K562 (cell line): ENCODE results near the gene FBLN2. TPM values are rescaled to one million over a fixed set of nuclear protein-coding genes. Genes with fewer than 3 reads are reported as not detected.

Source experiments
- ATAC-seq: fragments of 200-7000 bp; cut with Tn5 transposase; 3 replicates; pipeline ENCODE4 v1.9.1; 2020; ENCODE audit warnings: moderate library complexity
- BruUV-seq: library from RNA; stranded (reverse); fragments of 400-500 nt; replicated peaks from 2 replicates; lab custom pipeline; 2021; lab: Mats Ljungman, UMichigan
- CTCF ChIA-PET: fragments of 300-600 bp; formaldehyde crosslinking; extraction: SDS; loops from one replicate; lab custom pipeline; 2021; ENCODE audit warnings: low intra/inter-chr PET ratio; lab: Yijun Ruan, JAX
- POLR2A ChIA-PET: fragments of 300-600, 350-650 bp; sonication (Branson Sonifier 250); formaldehyde crosslinking; extraction: SDS; loops from one replicate; lab custom pipeline; 2021; ENCODE audit warnings: antibody characterized with exemption, inconsistent platforms; lab: Yijun Ruan, JAX
- DNase-seq, 4 experiments: peaks; one replicate each; pipeline versions ENCODE4 v3.0.0 to v3.0.0-alpha.2; 2011 to 2018; ENCODE audit warnings: low spot score in 3 of 4, mixed read lengths in 3 of 4; ENCODE audit errors: extremely low read depth in 1 of 4
- FAIRE-seq: peaks from 2 replicates; lab custom pipeline; 2011; peaks lifted over from hg19 to GRCh38; lab: Jason Lieb, UNC
- H2AFZ ChIP-seq: 2 replicates; pipeline ENCODE4 v1.6.0; 2011; ENCODE audit warnings: low read depth, low read length, control low read depth, inconsistent platforms
- H3K27ac ChIP-seq: fragments of 200-600 bp; 3 replicates; pipeline ENCODE4 v1.8.0; 2011; ENCODE audit warnings: low read depth, mild to moderate bottlenecking, control low read depth, inconsistent platforms, low read length, moderate library complexity, mixed read lengths; ENCODE audit errors: extremely low read depth
- H3K27me3 ChIP-seq, 2 experiments: fragments of 300-600 bp in 1 of 2; 2 replicates in 1 of 2; 3 replicates in 1 of 2; pipeline versions ENCODE4 v1.6.0 to v1.8.0; 2011; ENCODE audit warnings: inconsistent platforms in 2 of 2, low read length in 2 of 2, mild to moderate bottlenecking in 1 of 2, mixed read lengths in 1 of 2, moderate library complexity in 1 of 2; ENCODE audit not compliant: control insufficient read depth in 2 of 2, insufficient read depth in 2 of 2
- H3K36me3 ChIP-seq: fragments of 300-600 bp; 3 replicates; pipeline ENCODE4 v1.8.0; 2011; ENCODE audit warnings: mild to moderate bottlenecking, low read length, inconsistent platforms; ENCODE audit not compliant: control insufficient read depth, insufficient read depth
- H3K4me1 ChIP-seq, 2 experiments: fragments of 200-600 bp in 1 of 2; replicated peaks in 1 of 2; 2 replicates in 1 of 2; 3 replicates in 1 of 2; pipeline versions ENCODE4 v1.5.1 to v1.8.0; 2011; ENCODE audit warnings: inconsistent platforms in 2 of 2, low read length in 2 of 2, mild to moderate bottlenecking in 1 of 2, mixed read lengths in 1 of 2, moderate library complexity in 1 of 2; ENCODE audit not compliant: control insufficient read depth in 2 of 2, insufficient read depth in 2 of 2
- H3K4me2 ChIP-seq: 2 replicates; pipeline ENCODE4 v1.6.1; 2011; ENCODE audit warnings: low read length, control low read depth, inconsistent platforms, mixed read lengths; ENCODE audit not compliant: insufficient read depth
- H3K4me3 ChIP-seq: fragments of 200-600 bp; sonication (generic), shearing (Covaris generic); 2 replicates; pipeline ENCODE4 v1.5.1; 2016; ENCODE audit warnings: control low read depth, inconsistent platforms
- H3K79me2 ChIP-seq: fragments of 200-600 bp; 3 replicates; pipeline ENCODE4 v1.8.0; 2011; ENCODE audit warnings: low read length, inconsistent platforms; ENCODE audit not compliant: control insufficient read depth, insufficient read depth
- H3K9ac ChIP-seq, 2 experiments: 2 replicates each; pipeline versions ENCODE4 v1.6.0 to v1.6.1; 2011; ENCODE audit warnings: low read depth in 2 of 2, low read length in 2 of 2, control low read depth in 1 of 2, inconsistent platforms in 1 of 2, mild to moderate bottlenecking in 1 of 2, mixed read lengths in 1 of 2; ENCODE audit not compliant: insufficient read depth in 1 of 2
- H3K9me1 ChIP-seq: one replicate; pipeline ENCODE4 v1.6.0; 2011; ENCODE audit warnings: inconsistent platforms, mild to moderate bottlenecking, low read length, moderate library complexity; ENCODE audit not compliant: control insufficient read depth, insufficient read depth
- H3K9me3 ChIP-seq: replicated peaks from 2 replicates; pipeline ENCODE4 v1.5.1; 2011; ENCODE audit warnings: low read depth, low read length, inconsistent platforms; ENCODE audit not compliant: control insufficient read depth, insufficient read depth
- H4K20me1 ChIP-seq: replicated peaks from 2 replicates; pipeline ENCODE4 v1.6.1; 2011; ENCODE audit warnings: low read length, inconsistent platforms, mixed read lengths; ENCODE audit not compliant: control insufficient read depth, insufficient read depth
- ATF1 ChIP-seq, 2 experiments: fragments of 450-650 bp in 1 of 2; IDR thresholded peaks; 2 replicates each; pipeline ENCODE4 v1.6.1; 2016; ENCODE audit warnings: missing compliant biosample characterization in 1 of 2, missing genetic modification characterization in 1 of 2
- BCOR ChIP-seq: fragments of 450-650 bp; IDR thresholded peaks from 2 replicates; pipeline ENCODE4 v1.6.1; 2016
- CBX3 ChIP-seq, 2 experiments: IDR thresholded peaks; 1 replicate in 1 of 2; 2 replicates in 1 of 2; pipeline ENCODE4 v1.6.1; 2012; ENCODE audit warnings: inconsistent platforms in 2 of 2, low read length in 2 of 2, borderline replicate concordance in 1 of 2, control low read depth in 1 of 2
- DMBX1 ChIP-seq: fragments of 250-450 bp; sonication (Bioruptor Pico); IDR thresholded peaks from 2 replicates; pipeline ENCODE4 v1.8.0; 2022; ENCODE audit warnings: inconsistent platforms, mild to moderate bottlenecking, moderate library complexity, borderline replicate concordance
- HMGXB4 ChIP-seq: sonication (generic); formaldehyde crosslinking; IDR thresholded peaks from 2 replicates; pipeline ENCODE4 v1.8.1; 2023; ENCODE audit warnings: mild to moderate bottlenecking, missing genetic modification reagents
- POLR2B ChIP-seq: fragments of 450-650 bp; IDR thresholded peaks from 2 replicates; pipeline ENCODE4 v1.6.1; 2018; ENCODE audit warnings: low read depth; ENCODE audit not compliant: partially characterized antibody
- ZBTB49 ChIP-seq: sonication (generic); formaldehyde crosslinking; IDR thresholded peaks from 2 replicates; pipeline ENCODE4 v1.8.0; 2022; ENCODE audit warnings: missing genetic modification reagents, mild to moderate bottlenecking, borderline replicate concordance
- ZNF79 ChIP-seq: fragments of 250-450 bp; sonication (Bioruptor Pico); IDR thresholded peaks from 2 replicates; pipeline ENCODE4 v1.4.0; 2020; ENCODE audit warnings: low read depth, mild to moderate bottlenecking, moderate library complexity
- WGBS: fragments of 100-300 bp; shearing (Covaris generic); methylation state at CpG from one replicate; pipeline ENCODE4 v1.1.6; 2016; ENCODE audit warnings: low coverage, mixed read lengths; ENCODE audit not compliant: insufficient coverage; ENCODE audit errors: missing lambda C conversion rate; 5-methylcytosine and 5-hydroxymethylcytosine counted together
- in situ Hi-C: fragments of 300-500 bp; cut with MboI; formaldehyde crosslinking; loops from 4 replicates; pipeline ENCODE4 v1.15.0; 2018; ENCODE audit warnings: inconsistent platforms, mixed read lengths
- intact Hi-C: fragments of 100-400 bp; cut with micrococcal nuclease; formaldehyde crosslinking; loops from 2 replicates; pipeline ENCODE4 v1.14.2; 2022
- polyA plus RNA-seq, 8 experiments: library from polyadenylated mRNA; depleted of rRNA in 4 of 8; stranded (reverse) in 5 of 8; unstranded in 3 of 8; fragments of >200 nt; fragmentation: Nextera tagmentation in 2 of 8; fragmentation: Illumina TruSeq in 1 of 8; extraction: Ambion mirVana in 2 of 8; extraction: Trizol in 1 of 8; gene quantifications; 2 replicates each; pipeline versions ENCODE4 v1.2.1 to v1.2.3, GENCODE V29; 2011 to 2014; ENCODE audit warnings: inconsistent platforms in 1 of 8, missing spikeins in 1 of 8
- total RNA-seq, 7 experiments: library from RNA; depleted of rRNA in 6 of 7; stranded (reverse); fragments of >200 nt in 6 of 7; fragmentation: Illumina TruSeq in 2 of 7; extraction: Trizol in 2 of 7; gene quantifications; 2 replicates each; pipeline versions ENCODE4 v1.2.1 to v1.2.3, GENCODE V29; 2011 to 2021; ENCODE audit warnings: low replicate concordance in 1 of 7
- TF ChIP-seq, protein P1 (sequence below): fragments of 250-450 bp; sonication (Bioruptor Pico); IDR thresholded peaks from 2 replicates; pipeline ENCODE4 v1.8.0; 2022; ENCODE audit warnings: moderate library complexity, mild to moderate bottlenecking, inconsistent platforms
- TF ChIP-seq, protein P2 (sequence below): fragments of 250-450 bp; sonication (Bioruptor Pico); IDR thresholded peaks from 2 replicates; pipeline ENCODE4 v1.8.0; 2022; ENCODE audit warnings: inconsistent platforms, mild to moderate bottlenecking, moderate library complexity, borderline replicate concordance

Gene FBLN2
- total and polyA plus RNA-seq, 9 of the 15 experiments (the other 6 are each of a cell fraction or from before 2014, with no cell fraction given) = 0.03 to 0.10 (median 0.04) TPM; not detected in 6

GRCh38 chr3:13676356-13677017, 127.6 kb downstream of the FBLN2 start:
- ATAC-seq (no peak), FAIRE-seq (no peak), DNase-seq (no peak)
- intact Hi-C loops = no loop called here
- in situ Hi-C loops = no loop called here
- Histone ChIP-seq H3K27ac (no peak overlapping the region), H2AFZ (no peak overlapping the region), H3K79me2 (no peaks in the 10 kb centered on the region), H3K4me2 (no peak overlapping the region), H3K4me1 (no peaks in the 10 kb centered on the region), H3K9ac (no peak overlapping the region), H4K20me1 (0 out of 2 replicates have a peak, but pooled peaks cover 2% of the 10 kb centered on the region), H3K9me1 (no peaks in the 10 kb centered on the region), H3K9me3 (no peaks in the 10 kb centered on the region), H3K27me3 (peaks cover 20 to 56% of the 10 kb centered on the region in 2 experiments), H3K4me3 (no peak overlapping the region), H3K36me3 (no peaks in the 10 kb centered on the region)
- ChIA-PET CTCF (no interaction called here), POLR2A (no interaction called here)
- under 1% methylated on average over 9 of the region's 9 CpGs for WGBS
- BruUV-seq = no TSS peak
- no peak for TF ChIP-seq DMBX1 (CRISPR knock-in tag)
- TF ChIP-seq ZNF79 (CRISPR knock-in tag) = no peak
- TF ChIP-seq CBX3 (IDR thresholded peaks at IDR 0.05; ENCODE audit: borderline replicate concordance in 1 of 2, low read length in 2 of 2) = no peak
- no peak for TF ChIP-seq HMGXB4 (CRISPR knock-in tag)
- TF ChIP-seq, protein P1, sequence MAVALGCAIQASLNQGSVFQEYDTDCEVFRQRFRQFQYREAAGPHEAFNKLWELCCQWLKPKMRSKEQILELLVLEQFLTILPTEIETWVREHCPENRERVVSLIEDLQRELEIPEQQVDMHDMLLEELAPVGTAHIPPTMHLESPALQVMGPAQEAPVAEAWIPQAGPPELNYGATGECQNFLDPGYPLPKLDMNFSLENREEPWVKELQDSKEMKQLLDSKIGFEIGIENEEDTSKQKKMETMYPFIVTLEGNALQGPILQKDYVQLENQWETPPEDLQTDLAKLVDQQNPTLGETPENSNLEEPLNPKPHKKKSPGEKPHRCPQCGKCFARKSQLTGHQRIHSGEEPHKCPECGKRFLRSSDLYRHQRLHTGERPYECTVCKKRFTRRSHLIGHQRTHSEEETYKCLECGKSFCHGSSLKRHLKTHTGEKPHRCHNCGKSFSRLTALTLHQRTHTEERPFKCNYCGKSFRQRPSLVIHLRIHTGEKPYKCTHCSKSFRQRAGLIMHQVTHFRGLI (CRISPR knock-in tag) = no peak
- TF ChIP-seq BCOR = no peak
- no peak for TF ChIP-seq ZBTB49 (CRISPR knock-in tag)
- TF ChIP-seq POLR2B = no peak
- TF ChIP-seq, protein P2, sequence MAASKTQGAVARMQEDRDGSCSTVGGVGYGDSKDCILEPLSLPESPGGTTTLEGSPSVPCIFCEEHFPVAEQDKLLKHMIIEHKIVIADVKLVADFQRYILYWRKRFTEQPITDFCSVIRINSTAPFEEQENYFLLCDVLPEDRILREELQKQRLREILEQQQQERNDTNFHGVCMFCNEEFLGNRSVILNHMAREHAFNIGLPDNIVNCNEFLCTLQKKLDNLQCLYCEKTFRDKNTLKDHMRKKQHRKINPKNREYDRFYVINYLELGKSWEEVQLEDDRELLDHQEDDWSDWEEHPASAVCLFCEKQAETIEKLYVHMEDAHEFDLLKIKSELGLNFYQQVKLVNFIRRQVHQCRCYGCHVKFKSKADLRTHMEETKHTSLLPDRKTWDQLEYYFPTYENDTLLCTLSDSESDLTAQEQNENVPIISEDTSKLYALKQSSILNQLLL = no peak
- TF ChIP-seq ATF1 (CRISPR knock-in tag; IDR thresholded peaks at IDR 0.05) = no peak
- no peak for TF ChIP-seq ATF1 (tag; IDR thresholded peaks at IDR 0.05)
